HG02943 (cell line): ENCODE data around the gene TCAIM.
"Not testable (repeated sequence)": the region's sequence is repeated elsewhere in the genome, so short reads cannot be mapped to it uniquely, and the experiment has no call there.

Experiments used
- ATAC-seq: cut with Tn5 transposase; IDR thresholded peaks from one replicate; pipeline ENCODE4 v1.9.1; 2021; ENCODE audit warnings: mild to moderate bottlenecking, low read depth, moderate library complexity; ENCODE audit not compliant: unreplicated experiment

Gene TCAIM

GRCh38 chr3:44411031-44411645 is 72.6 kb downstream of the TCAIM start:
- ATAC-seq, result no peak

- ATAC-seq, result no peak
These were observed 73.8 kb downstream of the TCAIM start for GRCh38 chr3:44412365-44412764.

- ATAC-seq, result no peak
These were observed 76.0 kb downstream of the TCAIM start for GRCh38 chr3:44414517-44415090.

GRCh38 chr3:44415421-44415820 is 76.9 kb downstream of the TCAIM start:
- no peak for ATAC-seq

- ATAC-seq, result no peak
These were observed 77.8 kb downstream of the TCAIM start for GRCh38 chr3:44416031-44417030.

GRCh38 chr3:44418118-44418517 is 79.6 kb downstream of the TCAIM start:
- ATAC-seq, result not testable (repeated sequence)

- no peak for ATAC-seq
These were observed 80.0 kb downstream of the TCAIM start for GRCh38 chr3:44418549-44418948.

- no peak for ATAC-seq
These were observed 80.8 kb downstream of the TCAIM start for GRCh38 chr3:44419116-44419922.

- no peak for ATAC-seq
These were observed 81.5 kb downstream of the TCAIM start for GRCh38 chr3:44419923-44420650.

- ATAC-seq, result no peak
These were observed 82.1 kb downstream of the TCAIM start for GRCh38 chr3:44420676-44421075.

GRCh38 chr3:44421280-44421679 is 82.7 kb downstream of the TCAIM start:
- no peak for ATAC-seq

- ATAC-seq, result no peak
These were observed 86.2 kb downstream of the TCAIM start for GRCh38 chr3:44424758-44425157.

- ATAC-seq, result no peak
These were observed 89.1 kb downstream of the TCAIM start for GRCh38 chr3:44427683-44428082.

GRCh38 chr3:44428910-44429309 is 90.3 kb downstream of the TCAIM start:
- no peak for ATAC-seq

GRCh38 chr3:44429459-44429858 is 90.9 kb downstream of the TCAIM start:
- ATAC-seq, result no peak

GRCh38 chr3:44430466-44430865 is 91.9 kb downstream of the TCAIM start:
- no peak for ATAC-seq

- no peak for ATAC-seq
These were observed 96.4 kb downstream of the TCAIM start for GRCh38 chr3:44434834-44435510.

- ATAC-seq, result no peak
These were observed 97.6 kb downstream of the TCAIM start for GRCh38 chr3:44436181-44436580.

- no peak for ATAC-seq
These were observed 99.2 kb downstream of the TCAIM start for GRCh38 chr3:44437800-44438199.
